H1 (cell line): ENCODE data around the gene GMPR. TPM values are rescaled to one million over a fixed set of nuclear protein-coding genes. Genes with fewer than 3 reads are reported as not detected.

Source experiments
- CTCF ChIA-PET: fragments of 300-600 bp; sonication (Branson Sonifier 250); formaldehyde crosslinking; loops from one replicate; lab custom pipeline; 2021; ENCODE audit not compliant: partially characterized antibody; lab: Charles Lee
- POLR2A ChIA-PET: fragments of 300-600 bp; sonication (Branson Sonifier 250); formaldehyde crosslinking; loops from one replicate; lab custom pipeline; 2021; ENCODE audit warnings: inconsistent platforms; ENCODE audit not compliant: partially characterized antibody; lab: Charles Lee
- DNase-seq, 2 experiments: peaks; one replicate each; pipeline versions ENCODE4 v3.0.0 to v3.0.0-alpha.2; 2010 to 2022; ENCODE audit warnings: low spot score in 2 of 2, low read depth in 1 of 2, mixed read lengths in 1 of 2
- FAIRE-seq: peaks from 2 replicates; lab custom pipeline; 2011; peaks lifted over from hg19 to GRCh38; lab: Jason Lieb, UNC
- H2AFZ ChIP-seq: 2 replicates; pipeline ENCODE4 v1.8.1; 2012; ENCODE audit warnings: low read length, inconsistent platforms
- H2AK5ac ChIP-seq: 2 replicates; pipeline ENCODE4 v1.6.1; 2013; ENCODE audit warnings: low read depth, low read length
- H2BK120ac ChIP-seq: replicated peaks from 2 replicates; pipeline ENCODE3; 2013; ENCODE audit warnings: low read depth, low read length, inconsistent platforms
- H2BK12ac ChIP-seq: 2 replicates; pipeline ENCODE4 v1.6.1; 2013; ENCODE audit warnings: low read depth, low read length
- H2BK15ac ChIP-seq: 2 replicates; pipeline ENCODE4 v1.6.1; 2013; ENCODE audit warnings: low read length
- H2BK20ac ChIP-seq: 2 replicates; pipeline ENCODE4 v1.6.1; 2013; ENCODE audit warnings: low read length
- H2BK5ac ChIP-seq: 2 replicates; pipeline ENCODE4 v1.6.1; 2013; ENCODE audit warnings: low read depth, low read length
- H3K14ac ChIP-seq: 2 replicates; pipeline ENCODE4 v1.6.1; 2013; ENCODE audit warnings: inconsistent platforms; ENCODE audit not compliant: insufficient read length
- H3K18ac ChIP-seq: 2 replicates; pipeline ENCODE4 v1.6.1; 2013; ENCODE audit warnings: low read length; ENCODE audit errors: extremely low read depth
- H3K23ac ChIP-seq: 2 replicates; pipeline ENCODE4 v1.6.1; 2013; ENCODE audit warnings: inconsistent platforms; ENCODE audit not compliant: insufficient read length
- H3K23me2 ChIP-seq: 2 replicates; pipeline ENCODE4 v1.6.1; 2013; ENCODE audit warnings: low read depth, low read length
- H3K27ac ChIP-seq: 2 replicates; pipeline ENCODE4 v1.6.1; 2011; ENCODE audit warnings: low read depth, low read length, inconsistent platforms
- H3K27me3 ChIP-seq, 4 experiments: replicated peaks in 1 of 4; 1 replicate in 1 of 4; 2 replicates in 3 of 4; pipeline versions ENCODE4 v1.6.1 to v1.8.1; 2011 to 2013; ENCODE audit warnings: low read length in 3 of 4, mild to moderate bottlenecking in 3 of 4, inconsistent platforms in 2 of 4, mixed read lengths in 2 of 4, moderate library complexity in 1 of 4; ENCODE audit not compliant: control insufficient read depth in 3 of 4, insufficient read depth in 3 of 4; ENCODE audit errors: extremely low read depth in 1 of 4
- H3K36me3 ChIP-seq, 4 experiments: 2 replicates each; pipeline versions ENCODE4 v1.6.1 to v1.8.1; 2011 to 2013; ENCODE audit warnings: mild to moderate bottlenecking in 4 of 4, low read length in 3 of 4, moderate library complexity in 2 of 4, control low read depth in 1 of 4, inconsistent platforms in 1 of 4; ENCODE audit not compliant: insufficient read depth in 4 of 4, control insufficient read depth in 2 of 4
- H3K4ac ChIP-seq: replicated peaks from 2 replicates; pipeline ENCODE3; 2013; ENCODE audit warnings: low read length, low read depth, mixed read lengths, inconsistent platforms; ENCODE audit not compliant: insufficient read length
- H3K4me1 ChIP-seq, 4 experiments: replicated peaks in 1 of 4; 1 replicate in 1 of 4; 2 replicates in 3 of 4; pipeline versions ENCODE4 v1.6.1 to v1.8.1; 2011 to 2013; ENCODE audit warnings: low read length in 3 of 4, inconsistent platforms in 2 of 4, mixed read lengths in 1 of 4; ENCODE audit not compliant: insufficient read depth in 4 of 4, control insufficient read depth in 3 of 4
- H3K4me2 ChIP-seq, 2 experiments: 2 replicates each; pipeline versions ENCODE4 v1.6.1 to v1.8.1; 2011 to 2013; ENCODE audit warnings: low read depth in 2 of 2, low read length in 2 of 2, control low read depth in 1 of 2, inconsistent platforms in 1 of 2, mild to moderate bottlenecking in 1 of 2; ENCODE audit not compliant: insufficient read depth in 1 of 2
- H3K4me3 ChIP-seq, 4 experiments: fragments of 200-600, 300-600 bp in 1 of 4; sonication (generic), shearing (Covaris generic), sonication (Bioruptor Twin) in 1 of 4; 2 replicates each; pipeline versions ENCODE4 v1.5.1 to v1.8.1; 2011 to 2016; ENCODE audit warnings: low read length in 4 of 4, low read depth in 3 of 4, control low read depth in 2 of 4, inconsistent platforms in 2 of 4, mild to moderate bottlenecking in 2 of 4, mixed read lengths in 1 of 4, moderate library complexity in 1 of 4; ENCODE audit not compliant: insufficient read depth in 2 of 4; ENCODE audit errors: extremely low read depth in 1 of 4
- H3K56ac ChIP-seq: replicated peaks from 2 replicates; pipeline ENCODE3; 2013; ENCODE audit warnings: low read depth, mild to moderate bottlenecking, mixed read lengths, low read length, inconsistent platforms; ENCODE audit not compliant: insufficient read length
- H3K79me1 ChIP-seq: 2 replicates; pipeline ENCODE4 v1.6.1; 2013; ENCODE audit warnings: low read depth, low read length, control low read depth
- H3K79me2 ChIP-seq, 2 experiments: 2 replicates each; pipeline versions ENCODE4 v1.6.1 to v1.8.1; 2012 to 2013; ENCODE audit warnings: low read length in 2 of 2, mild to moderate bottlenecking in 2 of 2, inconsistent platforms in 1 of 2; ENCODE audit not compliant: insufficient read depth in 2 of 2, control insufficient read depth in 1 of 2
- H3K9ac ChIP-seq, 4 experiments: replicated peaks in 1 of 4; 1 replicate in 1 of 4; 2 replicates in 3 of 4; pipeline versions ENCODE4 v1.6.1 to v1.8.1; 2011 to 2013; ENCODE audit warnings: low read depth in 3 of 4, low read length in 3 of 4, control low read depth in 2 of 4, mild to moderate bottlenecking in 2 of 4, moderate library complexity in 2 of 4, inconsistent platforms in 1 of 4; ENCODE audit errors: extremely low read depth in 1 of 4
- H3K9me3 ChIP-seq, 2 experiments: 2 replicates each; pipeline versions ENCODE4 v1.6.1 to v1.8.1; 2012 to 2013; ENCODE audit warnings: mild to moderate bottlenecking in 2 of 2, moderate library complexity in 2 of 2, control low read depth in 1 of 2, inconsistent platforms in 1 of 2, low read depth in 1 of 2, low read length in 1 of 2, mixed read lengths in 1 of 2; ENCODE audit not compliant: insufficient read depth in 2 of 2
- H4K20me1 ChIP-seq, 2 experiments: replicated peaks in 1 of 2; 2 replicates each; pipeline versions ENCODE3 to v1.8.1; 2011 to 2013; ENCODE audit warnings: inconsistent platforms in 2 of 2, low read length in 2 of 2, mild to moderate bottlenecking in 1 of 2; ENCODE audit not compliant: insufficient read depth in 2 of 2, control insufficient read depth in 1 of 2
- H4K5ac ChIP-seq: 2 replicates; pipeline ENCODE4 v1.6.1; 2013; ENCODE audit warnings: low read length, low read depth, mixed read lengths, inconsistent platforms; ENCODE audit not compliant: insufficient read length
- H4K8ac ChIP-seq: 2 replicates; pipeline ENCODE4 v1.8.0; 2013; ENCODE audit warnings: mild to moderate bottlenecking, moderate library complexity, low read length, inconsistent platforms; ENCODE audit not compliant: insufficient read depth; ENCODE audit errors: extremely low read depth
- H4K91ac ChIP-seq: replicated peaks from 2 replicates; pipeline ENCODE3; 2013; ENCODE audit warnings: low read length, mixed read lengths, inconsistent platforms; ENCODE audit not compliant: insufficient read length
- CBX5 ChIP-seq: fragments of 300-800, 300-1000 bp; sonication (generic); IDR thresholded peaks from 2 replicates; pipeline ENCODE4 v1.7.1; 2016; ENCODE audit warnings: antibody characterized with exemption, low read length, low read depth
- SP2 ChIP-seq: IDR thresholded peaks from 2 replicates; pipeline ENCODE4 v1.6.1; 2012; ENCODE audit warnings: mild to moderate bottlenecking, low read length, inconsistent platforms
- WGBS, 2 experiments: shearing (Covaris generic) in 1 of 2; methylation state at CpG; one replicate each; pipeline versions ENCODE4 v1.1.6 to v1.1.7; 2013 to 2015; ENCODE audit warnings: low lambda C conversion rate in 2 of 2, mixed read lengths in 2 of 2, inconsistent platforms in 1 of 2, low coverage in 1 of 2, missing lambda C conversion rate in 1 of 2; ENCODE audit not compliant: insufficient replicate concordance in 2 of 2, insufficient coverage in 1 of 2, insufficient read length in 1 of 2; ENCODE audit errors: extremely low coverage in 1 of 2, missing lambda C conversion rate in 1 of 2; 5-methylcytosine and 5-hydroxymethylcytosine counted together
- polyA plus RNA-seq, 7 experiments: library from polyadenylated mRNA; depleted of rRNA in 3 of 7; stranded (reverse) in 5 of 7; unstranded in 2 of 7; fragments of >200 nt in 5 of 7; fragments of 200-250 nt in 2 of 7; gene quantifications; 1 replicate in 5 of 7; 2 replicates in 1 of 7; 4 replicates in 1 of 7; pipeline versions ENCODE4 v1.2.1 to v1.2.3, GENCODE V29; 2011 to 2013; ENCODE audit warnings: missing spikeins in 2 of 7, mixed read lengths in 2 of 7
- total RNA-seq: library from RNA; stranded (reverse); fragmentation: NEBNext Ultra II Directional; extraction: Animal tissue kit (Norgen Biotek cat#: 25700); gene quantifications from 2 replicates; pipeline ENCODE4 v1.2.1, GENCODE V29; 2021

The GMPR gene
- total and polyA plus RNA-seq, 2 of the 8 experiments (the other 6 are each of a cell fraction or from before 2014, with no cell fraction given), result 0.99 to 1.2 TPM

DNA sequence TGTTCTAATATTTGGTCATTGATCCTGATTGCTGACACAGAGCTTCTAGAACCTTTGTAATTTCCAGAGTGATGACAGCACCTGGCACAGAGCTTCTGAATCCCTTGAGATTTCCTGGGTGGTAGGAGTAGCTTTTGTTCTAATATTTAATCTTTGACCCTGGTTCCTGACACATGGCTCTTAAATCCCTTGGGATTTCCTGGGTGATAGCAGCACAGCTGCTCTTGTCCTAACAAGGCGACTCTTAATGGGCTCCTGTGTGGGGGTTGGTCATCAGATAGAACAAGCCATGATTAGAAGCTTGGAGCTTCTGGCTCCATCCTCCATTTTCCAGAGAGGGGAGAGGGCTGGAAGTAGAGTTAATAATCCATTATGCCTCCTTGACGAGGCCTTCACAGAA lies 18.4 kb downstream of the GMPR start:
- POLR2A ChIA-PET, result no interaction called here
- no peaks in the 10 kb centered on the region for H3K79me2 ChIP-seq
- WGBS, 2 experiments, result 77% methylated on average over 2 of the region's 2 CpGs; no CpG with 5 or more reads in 1 of the 2 experiments

More for the DNA sequence above, 18.4 kb downstream of the GMPR start:
- DNase-seq (no peak), FAIRE-seq (no peak)
- no peak overlapping the region for H2BK12ac ChIP-seq
- H2AK5ac ChIP-seq, result no peak overlapping the region
- no peak overlapping the region for H4K91ac ChIP-seq
- no peak overlapping the region for H2AFZ ChIP-seq
- no peaks in the 10 kb centered on the region for H4K20me1 ChIP-seq
- no peaks in the 10 kb centered on the region for H3K27me3 ChIP-seq
- no peak for TF ChIP-seq SP2
- no peak for TF ChIP-seq CBX5
- H3K27ac ChIP-seq, result no peak overlapping the region
- CTCF ChIA-PET, result interaction anchor here (0.6 to 2.0 kb wide), 7 partner anchors 9 to 1685 kb away, joined by 3 to 5 read pairs (median 3); no protein-coding TSS in a partner anchor
- no peak overlapping the region for H3K14ac ChIP-seq
- H3K9ac ChIP-seq, result no peak overlapping the region
- no peak overlapping the region for H3K18ac ChIP-seq
- no peak overlapping the region for H2BK20ac ChIP-seq
- H3K4me1 ChIP-seq, result peaks cover 0 to 5% (median 3%) of the 10 kb centered on the region in 4 experiments; a peak in 4 of 7 replicates
- no peak overlapping the region for H3K4me3 ChIP-seq
- H3K23me2 ChIP-seq, result no peaks in the 10 kb centered on the region
- no peak overlapping the region for H3K4me2 ChIP-seq
- no peak overlapping the region for H2BK5ac ChIP-seq
- no peak overlapping the region for H4K8ac ChIP-seq
- no peak overlapping the region for H2BK15ac ChIP-seq
- H3K4ac ChIP-seq, result no peak overlapping the region
- no peak overlapping the region for H3K56ac ChIP-seq
- no peaks in the 10 kb centered on the region for H3K9me3 ChIP-seq
- H4K5ac ChIP-seq, result no peak overlapping the region
- H3K23ac ChIP-seq, result no peak overlapping the region
- H3K36me3 ChIP-seq, result no peaks in the 10 kb centered on the region
- H3K79me1 ChIP-seq, result no peaks in the 10 kb centered on the region
- H2BK120ac ChIP-seq, result no peak overlapping the region
